Activated CD4-positive, alpha-beta T cell treated with anti-CD3 and anti-CD28 coated beads, Interleukin-2, amount 10 ng/mL, durations not matched to agents 7 days and 5 days (primary cell): ENCODE results near the gene ZFPM1. TPM values are rescaled to one million over a fixed set of nuclear protein-coding genes. Genes with fewer than 3 reads are reported as not detected.
A peak's percentile ranks its signal among the peaks of the same experiment; 100 is the strongest.

Experiments used
- CTCF ChIA-PET: fragments of 350-600 bp; sonication (Branson Sonifier 250); formaldehyde crosslinking; loops from one replicate; lab custom pipeline; 2021; ENCODE audit warnings: antibody characterized with exemption; lab: Charles Lee
- POLR2A ChIA-PET: fragments of 350-600 bp; sonication (Branson Sonifier 250); formaldehyde crosslinking; loops from one replicate; lab custom pipeline; 2021; ENCODE audit warnings: antibody characterized with exemption; lab: Charles Lee
- DNase-seq: peaks from one replicate; pipeline ENCODE4 v3.0.0-alpha.2; 2020
- H3K27ac Mint-ChIP-seq: one replicate; pipeline ENCODE4 v1.8.0; 2021; ENCODE audit warnings: mild to moderate bottlenecking, moderate library complexity, mixed read lengths
- H3K27me3 Mint-ChIP-seq: one replicate; pipeline ENCODE4 v1.8.0; 2021; ENCODE audit warnings: mixed read lengths
- H3K36me3 Mint-ChIP-seq: one replicate; pipeline ENCODE4 v1.8.0; 2021; ENCODE audit warnings: low read depth, mixed read lengths
- H3K4me1 Mint-ChIP-seq: one replicate; pipeline ENCODE4 v1.8.0; 2021; ENCODE audit warnings: mixed read lengths
- H3K4me3 Mint-ChIP-seq: one replicate; pipeline ENCODE4 v1.8.0; 2021; ENCODE audit warnings: mild to moderate bottlenecking, moderate library complexity, mixed read lengths
- H3K9me3 Mint-ChIP-seq: one replicate; pipeline ENCODE4 v1.8.0; 2021; ENCODE audit warnings: mixed read lengths
- microRNA-seq: library from miRNA; unstranded; fragments of <30 nt; microRNA quantifications from one replicate; pipeline ENCODE4 v1.2.0, GENCODE V29; 2021; ENCODE audit warnings: borderline microRNAs expressed, borderline replicate concordance
- total RNA-seq, 2 experiments: library from RNA; stranded (reverse); gene quantifications; one replicate each; pipeline ENCODE4 v1.2.3, GENCODE V29; 2021

The ZFPM1 gene
- total RNA-seq, 2 experiments from 2014 or later = 12.7 to 13.8 TPM

DNA sequence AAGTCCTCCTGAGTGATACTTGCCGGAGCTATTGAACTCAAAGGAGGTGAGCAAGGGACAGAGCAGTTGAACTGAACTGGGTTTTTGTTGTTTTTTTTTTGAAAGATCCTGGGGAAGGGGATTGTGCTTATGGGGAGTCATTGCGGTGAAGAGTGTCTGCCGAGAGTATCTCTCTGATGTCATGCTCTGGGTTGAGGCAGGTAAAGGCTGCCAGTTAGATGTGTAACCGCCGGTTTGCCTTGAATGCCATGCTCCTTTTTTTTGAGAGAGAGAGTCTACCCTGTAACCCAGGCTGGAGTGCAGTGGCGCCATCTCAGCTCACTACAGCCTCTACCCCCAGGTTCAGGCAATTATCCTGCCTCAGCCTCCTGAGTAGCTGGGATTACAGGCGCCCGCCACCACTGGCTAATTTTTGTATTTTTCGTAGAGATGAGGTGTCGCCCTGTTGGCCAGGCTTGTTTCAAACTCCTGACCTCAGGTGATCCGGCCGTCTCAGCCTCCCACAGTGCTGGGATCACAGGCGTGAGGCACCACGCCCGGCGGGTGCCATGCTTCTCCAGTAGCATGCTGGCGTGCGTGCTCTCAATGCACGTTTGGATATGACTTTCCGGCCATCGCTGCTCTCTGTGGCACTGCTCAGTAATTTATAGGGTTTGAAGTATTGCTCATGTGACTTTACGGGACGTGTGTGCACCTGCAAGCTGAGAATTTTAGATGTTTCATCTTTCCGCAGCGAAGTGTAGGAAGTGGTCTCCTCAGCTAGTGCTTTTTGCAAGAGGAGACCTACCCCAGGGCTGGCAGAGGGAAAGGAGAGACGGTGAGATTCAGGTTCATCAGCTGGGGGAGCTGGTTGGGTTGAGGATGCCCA lies 125.6 kb downstream of the ZFPM1 start:
- H3K4me1 Mint-ChIP-seq = peaks cover 41% of the 10 kb centered on the region
- ChIA-PET POLR2A (no interaction called here), CTCF (interaction anchor here (0.5 to 1.2 kb wide), 4 partner anchors 21 to 66 kb away, joined by 3 to 4 read pairs (median 4); no protein-coding TSS in a partner anchor)
- peak; percentile 12 for DNase-seq
- no peak overlapping the region for H3K4me3 Mint-ChIP-seq
- peaks cover 34% of the 10 kb centered on the region for H3K36me3 Mint-ChIP-seq
- H3K27me3 Mint-ChIP-seq = no peaks in the 10 kb centered on the region
- no peaks in the 10 kb centered on the region for H3K9me3 Mint-ChIP-seq
- peak overlapping the region; percentile 69 for H3K27ac Mint-ChIP-seq

DNA sequence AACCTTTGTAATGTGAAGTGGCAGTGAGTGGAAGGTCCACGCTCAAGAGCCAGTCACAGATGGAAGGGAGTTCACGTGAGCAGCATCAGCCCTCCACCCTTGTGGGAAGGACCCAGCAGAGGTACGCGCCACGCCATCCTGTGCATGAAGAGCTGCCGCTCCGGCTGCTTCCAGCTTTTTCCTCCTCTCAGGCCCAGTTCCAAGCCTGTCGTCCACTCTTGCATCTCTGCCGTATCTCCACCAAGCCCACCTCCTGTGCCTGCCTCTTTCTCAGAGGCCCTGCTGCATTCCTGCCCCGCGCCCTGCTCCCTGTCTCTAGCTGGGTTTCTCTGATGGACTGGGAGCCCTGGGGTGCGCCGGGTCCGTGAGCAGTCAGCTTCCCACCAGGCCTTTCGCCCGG lies 127.3 kb downstream of the ZFPM1 start:
- DNase-seq = no peak
- H3K4me1 Mint-ChIP-seq = peaks cover 41% of the 10 kb centered on the region
- ChIA-PET POLR2A (no interaction called here), CTCF (no interaction called here)
- H3K27ac Mint-ChIP-seq = no peak overlapping the region
- peaks cover 33% of the 10 kb centered on the region for H3K36me3 Mint-ChIP-seq
- H3K4me3 Mint-ChIP-seq = no peak overlapping the region
- H3K27me3 Mint-ChIP-seq = no peaks in the 10 kb centered on the region
- no peaks in the 10 kb centered on the region for H3K9me3 Mint-ChIP-seq

DNA sequence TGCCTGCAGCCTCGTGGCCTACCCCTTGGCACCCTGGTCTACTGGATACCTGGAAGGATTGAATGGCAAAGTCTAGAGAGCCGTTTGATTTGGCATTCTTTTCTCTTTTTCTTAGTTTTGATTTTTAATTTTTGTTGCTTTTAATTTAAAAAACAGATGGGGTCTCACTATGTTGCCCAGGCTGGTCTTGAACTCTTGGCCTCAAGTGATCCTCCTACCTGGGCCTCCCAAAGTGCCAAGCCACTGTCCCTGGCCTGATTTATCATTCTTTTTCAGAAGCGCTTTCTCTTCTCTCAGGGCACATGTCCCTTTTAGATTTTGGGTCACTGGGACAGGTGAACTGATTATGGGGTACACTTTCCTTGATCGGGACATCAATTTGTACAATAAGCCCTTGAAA lies 128.0 kb downstream of the ZFPM1 start:
- ChIA-PET POLR2A (no interaction called here), CTCF (interaction anchor here (1.4 kb wide), 1 partner anchor 8 kb away, joined by 5 read pairs; no protein-coding TSS in a partner anchor)
- Mint-ChIP-seq H3K9me3 (no peaks in the 10 kb centered on the region), H3K27me3 (no peaks in the 10 kb centered on the region), H3K27ac (peak overlapping the region; percentile 46), H3K4me3 (no peak overlapping the region), H3K36me3 (peaks cover 33% of the 10 kb centered on the region), H3K4me1 (peaks cover 45% of the 10 kb centered on the region)
- no peak for DNase-seq

DNA sequence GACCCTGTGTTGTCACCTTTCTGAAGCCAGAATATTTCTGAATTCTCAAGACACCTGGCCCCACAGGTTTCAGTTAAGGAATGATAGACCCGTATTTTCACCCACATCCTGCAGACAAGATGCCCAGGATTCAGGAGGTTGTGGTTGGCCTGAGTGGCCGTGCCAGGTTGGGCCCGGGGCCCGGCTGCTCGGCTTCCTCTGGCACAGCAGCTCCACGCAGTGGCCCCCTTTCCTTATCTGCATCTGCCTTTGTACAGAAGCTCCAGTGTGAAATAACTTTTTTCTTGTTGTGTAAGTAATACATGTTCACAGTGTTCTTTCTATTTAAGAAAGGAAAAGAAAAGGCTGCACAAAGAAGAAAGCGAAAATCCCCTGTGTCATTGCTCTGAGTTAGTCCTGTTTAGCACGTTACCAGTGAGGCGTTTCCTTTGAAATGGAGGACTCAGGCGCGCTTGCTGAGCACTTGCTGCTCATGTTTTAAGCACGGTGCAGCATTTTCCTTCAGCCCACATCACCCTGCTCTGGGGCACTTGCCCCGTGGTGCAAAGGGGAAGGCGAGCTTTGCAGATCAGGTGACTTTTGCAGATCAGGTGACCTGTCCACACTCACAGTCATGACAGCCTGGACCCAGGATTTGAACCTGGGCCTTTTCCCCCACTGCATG lies 130.0 kb downstream of the ZFPM1 start:
- DNase-seq = no peak
- peaks cover 47% of the 10 kb centered on the region for H3K4me1 Mint-ChIP-seq
- POLR2A ChIA-PET = no interaction called here
- H3K36me3 Mint-ChIP-seq = peaks cover 33% of the 10 kb centered on the region
- no peaks in the 10 kb centered on the region for H3K9me3 Mint-ChIP-seq
- H3K27me3 Mint-ChIP-seq = no peaks in the 10 kb centered on the region
- no peak overlapping the region for H3K4me3 Mint-ChIP-seq
- CTCF ChIA-PET = no interaction called here
- peak overlapping the region; percentile 69 for H3K27ac Mint-ChIP-seq

DNA sequence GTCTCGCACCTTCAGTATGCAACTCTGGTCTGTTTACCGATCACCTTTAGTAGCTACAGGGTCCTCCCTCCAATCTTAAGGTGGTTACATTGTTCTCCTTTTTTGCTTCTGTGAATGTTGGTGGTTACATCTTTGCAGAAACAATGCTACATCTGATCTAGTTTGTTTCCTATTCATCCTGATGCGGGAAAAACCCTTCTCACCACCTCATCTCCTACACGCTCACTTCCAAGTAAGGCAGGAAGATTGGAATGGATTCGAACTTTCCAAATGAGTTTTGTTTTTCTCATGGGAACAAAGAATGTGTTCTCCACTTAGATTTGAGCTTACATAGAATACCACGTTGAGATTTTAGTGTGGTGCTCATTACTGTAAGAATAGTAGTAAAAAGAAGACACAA lies 131.6 kb downstream of the ZFPM1 start:
- no peak for DNase-seq
- POLR2A ChIA-PET = no interaction called here
- CTCF ChIA-PET = interaction anchor here (0.6 kb wide), 1 partner anchor 18 kb away, joined by 3 read pairs; no protein-coding TSS in a partner anchor
- Mint-ChIP-seq H3K9me3 (no peaks in the 10 kb centered on the region), H3K4me1 (peaks cover 52% of the 10 kb centered on the region), H3K36me3 (peaks cover 38% of the 10 kb centered on the region), H3K27me3 (no peaks in the 10 kb centered on the region), H3K4me3 (no peak overlapping the region), H3K27ac (no peak overlapping the region)

GRCh38 chr16:88585269-88585668 lies 132.2 kb downstream of the ZFPM1 start:
- no peak overlapping the region for H3K27ac Mint-ChIP-seq
- H3K4me1 Mint-ChIP-seq = peaks cover 52% of the 10 kb centered on the region

DNA sequence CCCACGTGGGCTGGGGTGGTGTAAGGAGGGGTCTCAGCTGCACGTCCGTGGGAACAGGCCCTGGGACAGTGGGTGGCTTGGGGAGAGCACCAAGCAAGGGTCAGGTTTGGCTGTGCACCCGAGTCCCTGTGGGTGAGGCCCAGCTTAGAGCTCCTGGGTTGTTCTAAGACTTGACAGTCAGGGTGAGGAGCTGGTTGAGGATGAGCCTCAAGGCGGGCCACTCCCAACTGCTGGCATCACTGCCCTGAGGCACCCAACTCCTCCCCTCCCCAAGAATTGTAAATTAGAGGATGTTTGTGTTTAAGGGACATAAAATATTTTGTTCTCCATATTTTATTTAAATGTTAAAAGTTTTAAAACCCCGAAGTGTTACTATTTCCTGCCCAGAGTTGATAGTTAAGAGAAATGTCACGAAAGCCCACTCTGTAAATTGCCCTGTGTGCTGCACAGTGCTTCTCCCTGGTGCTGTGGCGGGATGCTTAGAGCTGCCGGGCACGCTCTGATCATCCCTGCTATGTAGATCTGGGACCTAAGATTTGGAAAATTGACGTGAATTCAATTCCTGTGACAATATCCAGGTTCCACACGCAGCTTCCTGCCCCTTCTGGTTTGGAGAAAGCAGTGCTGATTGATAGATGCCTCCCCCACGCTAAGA lies 133.0 kb downstream of the ZFPM1 start:
- H3K27me3 Mint-ChIP-seq = no peaks in the 10 kb centered on the region
- CTCF ChIA-PET = no interaction called here
- peaks cover 34% of the 10 kb centered on the region for H3K36me3 Mint-ChIP-seq
- DNase-seq = no peak
- POLR2A ChIA-PET = no interaction called here
- H3K4me1 Mint-ChIP-seq = peaks cover 47% of the 10 kb centered on the region
- no peak overlapping the region for H3K4me3 Mint-ChIP-seq
- no peak overlapping the region for H3K27ac Mint-ChIP-seq
- H3K9me3 Mint-ChIP-seq = no peaks in the 10 kb centered on the region

More at GRCh38 chr16:88585269-88585668, 132.2 kb downstream of the ZFPM1 start:
- POLR2A ChIA-PET = no interaction called here
- Mint-ChIP-seq H3K9me3 (no peaks in the 10 kb centered on the region), H3K36me3 (peaks cover 37% of the 10 kb centered on the region), H3K27me3 (no peaks in the 10 kb centered on the region), H3K4me3 (no peak overlapping the region)
- DNase-seq = no peak
- CTCF ChIA-PET = no interaction called here

Small RNA genes within 50 kb of the gene (microRNA-seq; reads per million reads assigned to microRNA genes)
- not detected for gene MIR5189

Other genes with a start within 250 kb of the ZFPM1 start
- gene ZNF469, start 70.3 kb upstream of the ZFPM1 start, total RNA-seq = under 1 TPM; 0.20 to 0.23 TPM
- gene ZC3H18, start 117.1 kb downstream of the ZFPM1 start, total RNA-seq = 10 to 100 TPM; 77.1 to 87.0 TPM
- under 1 TPM in 1 of 2 experiments, not detected in 1; 0.20 TPM for gene IL17C, start 185.3 kb downstream of the ZFPM1 start, total RNA-seq
- 100 to 1,000 TPM; 486 to 586 TPM for gene CYBA, start 197.8 kb downstream of the ZFPM1 start, total RNA-seq
- gene MVD, start 209.8 kb downstream of the ZFPM1 start, total RNA-seq = 10 to 100 TPM; 65.3 to 72.3 TPM
- 10 to 100 TPM; 21.0 to 24.2 TPM for gene SNAI3, start 233.2 kb downstream of the ZFPM1 start, total RNA-seq